ENCODE measurements around the gene ARRDC1.

ARRDC1 gene

GRCh38 chr9:137580209-137580953 is 25.1 kb upstream of the ARRDC1 start:
- Histone ChIP-seq H3K4me2 (ENCODE audit: low read length) (no peak overlapping the region), H3K36me3 (ENCODE audit: control insufficient read depth, low read length) (peaks cover 78% of the 10 kb centered on the region), H3K9me2 (replicated peaks; ENCODE audit: control insufficient read depth, low read length) (no peaks in the 10 kb centered on the region), H4K20me1 (ENCODE audit: control insufficient read depth, insufficient read depth, low read depth, low read length) (no peaks in the 10 kb centered on the region), H3K27ac (ENCODE audit: low read depth, low read length) (no peak overlapping the region), H3K79me2 (ENCODE audit: control insufficient read depth, low read length) (peaks cover 50% of the 10 kb centered on the region), H3K27me3 (ENCODE audit: control insufficient read depth, low read length) (no peaks in the 10 kb centered on the region), H3K9me3 (ENCODE audit: control insufficient read depth, insufficient read depth, low read length) (no peaks in the 10 kb centered on the region), H3K4me3 (ENCODE audit: low read length) (no peak overlapping the region), H3F3A (ENCODE audit: control insufficient read depth, insufficient read depth) (peaks cover 20% of the 10 kb centered on the region), H3K4me1 (ENCODE audit: control insufficient read depth, low read length) (peaks cover 27% of the 10 kb centered on the region)
- TF ChIP-seq EZH2phosphoT487 (IDR thresholded peaks at IDR 0.05; ENCODE audit: borderline replicate concordance, low read length) (no peak), CTCF (IDR thresholded peaks at IDR 0.05; ENCODE audit: low read depth, low read length, poor library complexity, severe bottlenecking) (no peak)

GRCh38 chr9:137580954-137581322 is 24.5 kb upstream of the ARRDC1 start:
- Histone ChIP-seq H3K9me2 (replicated peaks; ENCODE audit: control insufficient read depth, low read length) (no peaks in the 10 kb centered on the region), H3K79me2 (ENCODE audit: control insufficient read depth, low read length) (peaks cover 50% of the 10 kb centered on the region), H3K4me2 (ENCODE audit: low read length) (no peak overlapping the region), H4K20me1 (ENCODE audit: control insufficient read depth, insufficient read depth, low read depth, low read length) (no peaks in the 10 kb centered on the region), H3K27ac (ENCODE audit: low read depth, low read length) (no peak overlapping the region), H3K9me3 (ENCODE audit: control insufficient read depth, insufficient read depth, low read length) (no peaks in the 10 kb centered on the region), H3F3A (ENCODE audit: control insufficient read depth, insufficient read depth) (peaks cover 15% of the 10 kb centered on the region), H3K36me3 (ENCODE audit: control insufficient read depth, low read length) (peaks cover 78% of the 10 kb centered on the region), H3K4me1 (ENCODE audit: control insufficient read depth, low read length) (peaks cover 21% of the 10 kb centered on the region), H3K4me3 (ENCODE audit: low read length) (no peak overlapping the region), H3K27me3 (ENCODE audit: control insufficient read depth, low read length) (no peaks in the 10 kb centered on the region)
- TF ChIP-seq EZH2phosphoT487 (IDR thresholded peaks at IDR 0.05; ENCODE audit: borderline replicate concordance, low read length): no peak
- TF ChIP-seq CTCF (IDR thresholded peaks at IDR 0.05; ENCODE audit: low read depth, low read length, poor library complexity, severe bottlenecking): no peak

GRCh38 chr9:137581361-137582285 is 23.9 kb upstream of the ARRDC1 start:
- peaks cover 78% of the 10 kb centered on the region for H3K36me3 ChIP-seq (ENCODE audit: control insufficient read depth, low read length)
- no peaks in the 10 kb centered on the region for H3K27me3 ChIP-seq (ENCODE audit: control insufficient read depth, low read length)
- no peak overlapping the region for H3K4me3 ChIP-seq (ENCODE audit: low read length)
- peaks cover 9% of the 10 kb centered on the region for H3F3A ChIP-seq (ENCODE audit: control insufficient read depth, insufficient read depth)
- no peak overlapping the region for H3K4me2 ChIP-seq (ENCODE audit: low read length)
- peaks cover 45% of the 10 kb centered on the region for H3K79me2 ChIP-seq (ENCODE audit: control insufficient read depth, low read length)
- H3K27ac ChIP-seq (ENCODE audit: low read depth, low read length): no peak overlapping the region
- no peaks in the 10 kb centered on the region for H3K9me2 ChIP-seq (replicated peaks; ENCODE audit: control insufficient read depth, low read length)
- H4K20me1 ChIP-seq (ENCODE audit: control insufficient read depth, insufficient read depth, low read depth, low read length): no peaks in the 10 kb centered on the region
- H3K9me3 ChIP-seq (ENCODE audit: control insufficient read depth, insufficient read depth, low read length): no peaks in the 10 kb centered on the region
- no peak for TF ChIP-seq EZH2phosphoT487 (IDR thresholded peaks at IDR 0.05; ENCODE audit: borderline replicate concordance, low read length)
- TF ChIP-seq CTCF (IDR thresholded peaks at IDR 0.05; ENCODE audit: low read depth, low read length, poor library complexity, severe bottlenecking): no peak
- H3K4me1 ChIP-seq (ENCODE audit: control insufficient read depth, low read length): peaks cover 14% of the 10 kb centered on the region

Measured in DOHH2 (cell line).